GM10266 (cell line): ENCODE data around the gene ACYP2.
"Not testable (repeated sequence)": the region's sequence is repeated elsewhere in the genome, so short reads cannot be mapped to it uniquely, and the experiment has no call there.

ENCODE experiments used
- DNase-seq: peaks from one replicate; pipeline ENCODE4 v3.0.0; 2012; ENCODE audit errors: extremely low spot score
- TF ChIP-seq, protein P1 (sequence below): IDR thresholded peaks from 2 replicates; pipeline ENCODE4 v1.5.1; 2012; ENCODE audit warnings: mild to moderate bottlenecking, low read depth; ENCODE audit not compliant: control insufficient read depth, insufficient read depth; ENCODE audit errors: missing control alignments

ACYP2 gene

DNA sequence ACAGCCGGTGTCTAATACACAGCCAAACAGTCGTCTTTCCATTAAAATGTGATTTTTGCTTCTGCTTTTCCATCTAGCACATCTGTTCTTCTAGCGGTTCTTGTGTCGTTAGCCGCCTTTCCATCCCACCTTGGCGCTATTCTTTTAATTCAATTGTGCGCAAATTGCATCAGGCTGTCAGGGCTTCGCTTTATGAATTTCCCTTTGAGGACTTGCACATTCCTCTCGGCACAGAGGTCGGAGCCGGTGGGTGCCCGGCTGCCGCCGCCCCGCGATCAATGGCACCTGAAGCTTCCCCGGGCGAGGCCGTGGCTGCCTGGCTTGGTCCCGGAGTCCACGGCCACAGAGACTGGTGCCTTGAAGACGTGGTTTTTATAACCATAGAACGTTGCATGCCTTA lies 174.5 kb downstream of the ACYP2 start:
- TF ChIP-seq, protein P1, sequence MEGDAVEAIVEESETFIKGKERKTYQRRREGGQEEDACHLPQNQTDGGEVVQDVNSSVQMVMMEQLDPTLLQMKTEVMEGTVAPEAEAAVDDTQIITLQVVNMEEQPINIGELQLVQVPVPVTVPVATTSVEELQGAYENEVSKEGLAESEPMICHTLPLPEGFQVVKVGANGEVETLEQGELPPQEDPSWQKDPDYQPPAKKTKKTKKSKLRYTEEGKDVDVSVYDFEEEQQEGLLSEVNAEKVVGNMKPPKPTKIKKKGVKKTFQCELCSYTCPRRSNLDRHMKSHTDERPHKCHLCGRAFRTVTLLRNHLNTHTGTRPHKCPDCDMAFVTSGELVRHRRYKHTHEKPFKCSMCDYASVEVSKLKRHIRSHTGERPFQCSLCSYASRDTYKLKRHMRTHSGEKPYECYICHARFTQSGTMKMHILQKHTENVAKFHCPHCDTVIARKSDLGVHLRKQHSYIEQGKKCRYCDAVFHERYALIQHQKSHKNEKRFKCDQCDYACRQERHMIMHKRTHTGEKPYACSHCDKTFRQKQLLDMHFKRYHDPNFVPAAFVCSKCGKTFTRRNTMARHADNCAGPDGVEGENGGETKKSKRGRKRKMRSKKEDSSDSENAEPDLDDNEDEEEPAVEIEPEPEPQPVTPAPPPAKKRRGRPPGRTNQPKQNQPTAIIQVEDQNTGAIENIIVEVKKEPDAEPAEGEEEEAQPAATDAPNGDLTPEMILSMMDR, result no peak
- DNase-seq, result no peak

DNA sequence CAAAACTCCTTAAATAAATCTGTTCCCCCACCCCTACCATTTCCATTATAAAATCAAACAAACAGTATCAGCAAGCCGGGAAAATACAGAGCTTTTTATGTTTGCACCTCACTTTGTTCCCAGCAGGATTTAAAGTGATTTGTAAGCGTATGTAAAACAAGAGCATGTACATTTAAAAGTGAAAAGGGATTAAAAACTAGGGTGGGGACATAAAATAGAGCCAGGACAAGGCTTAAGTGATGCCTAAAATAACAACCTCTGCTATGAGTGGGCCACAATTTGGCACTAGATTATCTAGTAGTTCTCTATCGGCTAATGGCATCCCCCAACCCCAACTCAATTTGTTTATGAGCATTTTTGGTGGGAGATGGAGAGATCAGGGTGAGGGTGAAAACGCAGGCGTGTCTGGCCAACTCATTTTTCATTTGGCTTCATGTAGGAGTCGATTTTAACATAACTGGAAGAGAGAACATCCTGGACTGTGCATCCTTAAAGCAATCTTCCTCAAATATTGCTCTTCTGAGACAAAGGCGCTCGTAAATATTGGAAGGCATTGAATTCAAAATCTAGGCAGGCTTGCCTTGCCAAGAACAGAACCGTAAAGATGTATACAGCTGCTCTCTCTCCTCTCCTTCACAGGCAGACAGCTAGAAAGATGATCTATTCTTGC lies 175.1 kb downstream of the ACYP2 start:
- no peak for DNase-seq
- TF ChIP-seq, protein P1, result no peak

DNA sequence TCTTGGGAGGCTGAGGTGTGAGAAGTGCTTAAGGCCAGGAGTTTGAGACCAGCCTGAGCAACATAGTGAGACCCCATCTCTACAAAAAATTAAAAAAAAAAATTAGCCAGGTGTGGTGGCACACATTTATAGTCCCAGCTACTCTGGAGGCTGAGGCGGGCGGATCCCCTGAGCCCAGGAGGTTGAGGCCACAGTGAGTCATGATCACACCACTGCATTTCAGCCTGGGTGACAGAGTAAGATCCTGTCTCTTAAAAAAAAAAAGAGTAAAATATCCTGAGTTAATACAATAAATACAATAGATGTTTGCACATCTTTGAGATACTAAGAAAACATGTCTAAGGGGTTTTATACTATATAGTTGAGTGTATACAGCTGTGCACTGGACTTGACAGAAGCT lies 179.2 kb downstream of the ACYP2 start:
- DNase-seq, result not testable (repeated sequence)

DNA sequence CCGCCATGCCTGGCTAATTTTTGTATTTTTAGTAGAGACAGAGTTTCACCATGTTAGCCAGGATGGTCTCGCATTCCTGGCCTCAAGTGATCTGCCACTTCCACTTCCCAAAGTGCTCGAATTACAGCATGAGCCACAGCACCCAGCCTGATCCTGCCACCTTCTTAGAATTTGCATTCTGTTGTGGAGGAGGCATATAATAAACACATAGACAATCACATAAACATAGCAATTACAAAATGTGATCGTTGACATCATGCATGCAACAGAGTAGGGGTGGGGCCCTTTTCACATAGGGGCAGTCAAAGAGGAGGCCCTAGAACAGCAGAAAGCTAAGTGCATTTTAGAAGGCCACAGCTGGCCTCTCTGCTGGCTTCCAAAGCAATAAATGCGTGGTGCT lies 180.5 kb downstream of the ACYP2 start:
- no peak for DNase-seq
- TF ChIP-seq, protein P1, result no peak

DNA sequence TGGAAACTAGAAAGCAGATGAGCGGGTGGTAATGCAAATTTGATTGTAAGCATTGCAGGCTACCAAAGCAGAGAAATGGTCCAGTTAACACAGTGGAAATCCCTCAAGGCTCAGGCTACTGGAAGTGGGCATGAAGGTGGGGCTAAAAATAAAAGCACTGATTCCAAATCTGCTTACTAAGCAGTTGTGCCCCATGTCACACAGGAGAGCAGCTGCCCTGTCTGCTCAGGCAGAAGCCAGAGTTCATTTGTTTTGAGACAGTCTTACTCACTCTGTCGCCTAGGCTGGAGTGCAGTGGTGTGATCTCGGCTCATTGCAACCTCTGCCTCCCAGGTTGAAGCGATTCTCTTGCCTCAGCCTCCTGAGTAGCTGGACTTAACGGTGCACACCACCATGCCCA lies 183.1 kb downstream of the ACYP2 start:
- DNase-seq, result no peak
- TF ChIP-seq, protein P1, result no peak

DNA sequence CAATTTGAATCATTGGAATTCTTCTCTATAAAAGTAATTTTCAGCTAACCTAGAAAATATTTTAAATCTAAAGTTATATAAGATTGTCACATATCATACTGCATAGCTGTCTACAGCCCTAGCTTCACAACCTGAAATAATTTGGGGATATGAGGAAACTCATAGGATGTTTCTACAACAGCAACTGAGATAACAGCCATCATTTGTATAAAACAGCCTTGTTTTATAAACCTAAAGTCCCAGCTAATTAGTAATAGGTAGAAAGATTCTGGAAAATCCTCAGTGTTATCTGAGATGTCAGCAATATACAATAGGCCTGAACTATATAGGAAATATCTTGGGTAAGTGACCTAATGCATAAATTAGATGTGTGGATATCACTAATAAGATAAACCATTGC lies 188.2 kb downstream of the ACYP2 start:
- no peak for DNase-seq
- TF ChIP-seq, protein P1, result no peak

DNA sequence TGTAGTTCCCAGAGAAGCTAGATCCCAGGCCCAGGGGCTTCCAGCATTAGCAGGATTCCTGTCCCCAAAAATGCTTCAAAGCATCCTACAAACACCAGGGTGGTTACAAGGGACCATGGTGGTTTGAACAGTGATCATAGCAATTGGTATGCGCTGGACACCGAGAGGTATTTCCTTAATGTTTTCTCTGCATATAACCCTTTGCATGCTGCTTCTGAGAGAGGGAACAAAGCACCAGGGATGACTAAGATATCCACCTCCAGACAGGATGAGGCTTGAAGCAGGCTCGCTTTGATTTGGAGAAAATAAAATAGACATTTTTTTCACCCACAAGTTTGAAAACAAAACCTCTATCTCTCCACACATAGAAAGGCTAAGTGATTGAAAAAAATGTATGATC lies 191.1 kb downstream of the ACYP2 start:
- no peak for DNase-seq
- TF ChIP-seq, protein P1, result no peak

DNA sequence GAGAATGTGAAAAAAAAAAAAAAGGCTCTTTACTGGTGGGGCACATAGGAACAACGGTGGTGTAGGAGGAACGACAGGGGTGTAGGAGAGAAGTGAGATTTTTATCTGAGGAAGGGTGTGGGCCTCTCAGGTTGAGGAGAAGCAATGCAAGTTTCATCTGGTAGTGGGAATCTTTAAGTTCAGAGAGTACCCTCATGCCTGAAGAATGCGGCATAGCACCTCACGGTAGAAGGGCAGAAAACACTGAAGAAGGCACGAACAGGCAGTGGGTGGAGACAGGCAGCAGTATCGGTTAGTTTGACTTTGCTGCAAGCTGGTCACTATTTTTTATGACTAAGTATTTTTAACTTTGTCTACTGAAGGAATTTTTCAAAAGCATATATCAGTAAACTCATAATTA lies 192.8 kb downstream of the ACYP2 start:
- TF ChIP-seq, protein P1, result no peak
- DNase-seq, result no peak
